PC-9 (cell line): Measurements from ENCODE around the gene KCNIP1. TPM values are rescaled to one million over a fixed set of nuclear protein-coding genes. Genes with fewer than 3 reads are reported as not detected.
A peak's percentile ranks its signal among the peaks of the same experiment; 100 is the strongest.

Experiments
- BruUV-seq: library from RNA; stranded (reverse); fragments of 400-500 nt; replicated peaks from 2 replicates; lab custom pipeline; 2021; lab: Mats Ljungman, UMichigan
- CTCF ChIA-PET: fragments of 300-600 bp; sonication (Branson Sonifier 250); formaldehyde crosslinking; loops from one replicate; lab custom pipeline; 2022; ENCODE audit warnings: antibody characterized with exemption; lab: Charles Lee
- POLR2A ChIA-PET: fragments of 300-600 bp; sonication (Branson Sonifier 250); formaldehyde crosslinking; loops from one replicate; lab custom pipeline; 2022; ENCODE audit warnings: antibody characterized with exemption; ENCODE audit not compliant: unreplicated experiment; lab: Charles Lee
- DNase-seq, 2 experiments: peaks; one replicate each; pipeline versions ENCODE4 v3.0.0 to v3.0.0-alpha.2; 2015 to 2022; ENCODE audit warnings: mixed read lengths in 1 of 2
- H2AFZ ChIP-seq: fragments of 200-600 bp; sonication (generic); 2 replicates; pipeline ENCODE4 v1.8.1; 2017; ENCODE audit warnings: antibody characterized with exemption
- H3F3A ChIP-seq: fragments of 200-600 bp; sonication (generic); 2 replicates; pipeline ENCODE4 v1.8.1; 2017; ENCODE audit warnings: antibody characterized with exemption, mild to moderate bottlenecking, low read depth; ENCODE audit not compliant: insufficient read depth
- H3K27ac ChIP-seq: fragments of 200-600 bp; sonication (generic); 2 replicates; pipeline ENCODE4 v1.6.1; 2016; ENCODE audit warnings: mixed run types
- H3K27me3 ChIP-seq: fragments of 200-600 bp; sonication (generic); 2 replicates; pipeline ENCODE4 v1.6.1; 2016; ENCODE audit warnings: low read depth, mixed run types; ENCODE audit not compliant: insufficient read depth
- H3K36me3 ChIP-seq: fragments of 200-600 bp; sonication (generic); 2 replicates; pipeline ENCODE4 v1.6.1; 2016; ENCODE audit warnings: low read depth, mixed run types
- H3K4me1 ChIP-seq: fragments of 200-600 bp; sonication (generic); replicated peaks from 2 replicates; pipeline ENCODE4 v1.6.1; 2016; ENCODE audit warnings: mixed run types; ENCODE audit not compliant: insufficient read depth
- H3K4me2 ChIP-seq: fragments of 200-600 bp; sonication (generic); 2 replicates; pipeline ENCODE4 v1.6.1; 2017; ENCODE audit warnings: mixed run types
- H3K4me3 ChIP-seq: fragments of 200-600 bp; sonication (generic); 2 replicates; pipeline ENCODE4 v1.6.1; 2016; ENCODE audit warnings: mixed run types
- H3K79me2 ChIP-seq: fragments of 200-600 bp; sonication (generic); 2 replicates; pipeline ENCODE4 v1.6.1; 2017; ENCODE audit warnings: low read depth, mixed run types
- H3K9me2 ChIP-seq: fragments of 200-600 bp; sonication (generic); 2 replicates; pipeline ENCODE4 v1.8.1; 2017; ENCODE audit warnings: mild to moderate bottlenecking; ENCODE audit not compliant: insufficient read depth
- H3K9me3 ChIP-seq: fragments of 200-600 bp; sonication (generic); 2 replicates; pipeline ENCODE4 v1.8.1; 2016; ENCODE audit warnings: low read depth; ENCODE audit not compliant: insufficient read depth
- H4K20me1 ChIP-seq: fragments of 200-600 bp; sonication (generic); 2 replicates; pipeline ENCODE4 v1.8.1; 2017; ENCODE audit not compliant: insufficient read depth
- EZH2 ChIP-seq: fragments of 200-600 bp; sonication (generic); IDR thresholded peaks from 2 replicates; pipeline ENCODE4 v1.8.0; 2017; ENCODE audit warnings: antibody characterized with exemption, low read depth
- intact Hi-C: fragments of 100-400 bp; cut with micrococcal nuclease; formaldehyde crosslinking; loops from one replicate; pipeline ENCODE4 v1.10.0; 2022; ENCODE audit not compliant: unreplicated experiment
- total RNA-seq: library from RNA; stranded (reverse); gene quantifications from 2 replicates; pipeline ENCODE4 v1.2.3, GENCODE V29; 2021
- TF ChIP-seq, protein P1 (sequence below): fragments of 200-600 bp; sonication (generic); conservative IDR thresholded peaks from 2 replicates; pipeline ENCODE4 v1.6.1; 2017; ENCODE audit warnings: mixed run types, antibody characterized with exemption, mild to moderate bottlenecking, moderate library complexity

Gene KCNIP1
- total RNA-seq, 1 experiment from 2014 or later = not detected

DNA sequence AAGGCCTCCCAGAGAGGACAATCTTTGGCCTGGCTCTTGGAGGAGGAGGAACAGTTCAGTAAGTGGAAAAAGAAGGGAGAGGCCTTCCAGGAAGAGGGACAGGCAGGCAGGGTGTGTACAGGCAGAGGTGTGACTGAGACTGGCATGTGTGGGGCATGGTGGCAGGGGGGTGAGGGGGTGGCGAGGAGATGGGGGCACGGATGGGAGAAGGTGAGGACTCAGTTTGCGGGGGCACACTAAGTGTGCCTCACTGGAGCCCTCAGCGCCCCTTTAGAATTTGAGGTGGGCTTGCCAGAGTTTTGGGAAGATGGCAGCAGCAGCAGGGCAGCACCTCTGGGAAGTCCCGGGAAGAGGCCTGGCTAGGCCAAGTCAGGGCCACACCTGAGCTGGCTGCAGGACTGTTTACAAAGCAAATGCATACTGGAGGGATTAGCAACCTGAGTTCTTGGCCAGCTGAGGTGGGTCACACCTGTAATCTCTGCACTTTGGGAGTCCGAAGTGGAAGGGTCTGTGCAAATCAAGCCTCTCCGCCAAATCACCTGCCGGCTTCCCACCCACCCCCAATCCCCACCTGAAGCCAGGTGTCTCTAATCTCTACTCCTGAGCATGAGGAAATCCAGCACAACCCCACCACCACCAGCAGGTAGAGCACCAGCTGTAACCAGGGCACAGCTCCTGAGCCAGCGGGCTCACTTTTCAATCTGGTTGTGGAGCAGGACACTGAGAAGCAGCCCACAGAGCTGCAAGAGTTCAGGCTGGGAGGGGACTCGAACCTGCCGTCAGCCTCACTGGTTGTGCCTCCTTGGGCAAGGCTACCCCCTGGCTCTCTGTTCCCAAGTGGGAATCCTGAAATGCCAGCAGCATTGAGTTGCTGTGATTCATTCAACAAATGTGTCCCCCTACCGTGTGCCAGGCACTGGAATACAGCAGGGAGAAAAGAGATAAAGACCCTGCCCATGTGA, 269.5 kb downstream of the KCNIP1 start:
- H3F3A ChIP-seq = no peaks in the 10 kb centered on the region
- H3K9me2 ChIP-seq = no peaks in the 10 kb centered on the region
- intact Hi-C loops = loop anchor here (1.0 kb wide), 1 partner anchor 23 kb away; no protein-coding TSS in a partner anchor
- no peaks in the 10 kb centered on the region for H3K36me3 ChIP-seq
- H3K27me3 ChIP-seq = no peaks in the 10 kb centered on the region
- ChIA-PET POLR2A (interaction anchor here (0.9 to 1.3 kb wide), 2 partner anchors 21 to 23 kb away, joined by 3 to 8 read pairs; no protein-coding TSS in a partner anchor), CTCF (interaction anchor here (1.2 kb wide), 1 partner anchor 18 kb away, joined by 3 read pairs; no protein-coding TSS in a partner anchor)
- H3K9me3 ChIP-seq = no peaks in the 10 kb centered on the region
- H3K4me1 ChIP-seq = peaks cover 18% of the 10 kb centered on the region
- TF ChIP-seq EZH2 = no peak
- TF ChIP-seq, protein P1, sequence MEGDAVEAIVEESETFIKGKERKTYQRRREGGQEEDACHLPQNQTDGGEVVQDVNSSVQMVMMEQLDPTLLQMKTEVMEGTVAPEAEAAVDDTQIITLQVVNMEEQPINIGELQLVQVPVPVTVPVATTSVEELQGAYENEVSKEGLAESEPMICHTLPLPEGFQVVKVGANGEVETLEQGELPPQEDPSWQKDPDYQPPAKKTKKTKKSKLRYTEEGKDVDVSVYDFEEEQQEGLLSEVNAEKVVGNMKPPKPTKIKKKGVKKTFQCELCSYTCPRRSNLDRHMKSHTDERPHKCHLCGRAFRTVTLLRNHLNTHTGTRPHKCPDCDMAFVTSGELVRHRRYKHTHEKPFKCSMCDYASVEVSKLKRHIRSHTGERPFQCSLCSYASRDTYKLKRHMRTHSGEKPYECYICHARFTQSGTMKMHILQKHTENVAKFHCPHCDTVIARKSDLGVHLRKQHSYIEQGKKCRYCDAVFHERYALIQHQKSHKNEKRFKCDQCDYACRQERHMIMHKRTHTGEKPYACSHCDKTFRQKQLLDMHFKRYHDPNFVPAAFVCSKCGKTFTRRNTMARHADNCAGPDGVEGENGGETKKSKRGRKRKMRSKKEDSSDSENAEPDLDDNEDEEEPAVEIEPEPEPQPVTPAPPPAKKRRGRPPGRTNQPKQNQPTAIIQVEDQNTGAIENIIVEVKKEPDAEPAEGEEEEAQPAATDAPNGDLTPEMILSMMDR = no peak
- peak; percentile 63 to 75 for DNase-seq
- no peaks in the 10 kb centered on the region for H3K79me2 ChIP-seq
- peak overlapping the region; percentile 27 for H3K4me2 ChIP-seq
- no peak overlapping the region for H3K4me3 ChIP-seq
- H4K20me1 ChIP-seq = no peaks in the 10 kb centered on the region
- peak overlapping the region; percentile 46 for H3K27ac ChIP-seq
- H2AFZ ChIP-seq = no peak overlapping the region
- BruUV-seq = no TSS peak

DNA sequence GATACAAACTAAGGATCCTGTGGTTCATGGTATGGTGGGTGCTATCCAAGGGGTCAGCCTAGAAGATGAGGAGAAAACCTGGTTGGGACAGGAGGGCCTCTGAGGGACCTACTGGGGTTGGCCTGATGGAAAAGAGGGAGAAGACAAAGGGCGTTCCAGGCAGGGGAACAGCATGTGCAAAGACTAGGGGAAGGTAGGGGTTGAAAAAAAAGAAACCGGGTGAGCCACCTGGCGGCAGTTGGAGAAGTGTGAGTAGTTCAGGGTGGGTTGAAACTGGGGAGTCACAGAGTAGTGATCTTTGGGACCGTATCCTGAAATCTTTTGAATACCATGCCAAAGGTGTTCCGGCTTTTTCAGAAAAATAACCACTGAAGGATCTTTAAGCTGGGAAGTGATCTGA, 271.0 kb downstream of the KCNIP1 start:
- ChIA-PET CTCF (no interaction called here), POLR2A (no interaction called here)
- intact Hi-C loops = no loop called here
- H2AFZ ChIP-seq = no peak overlapping the region
- H3K4me2 ChIP-seq = no peak overlapping the region
- H4K20me1 ChIP-seq = no peaks in the 10 kb centered on the region
- no peaks in the 10 kb centered on the region for H3K9me2 ChIP-seq
- H3F3A ChIP-seq = no peaks in the 10 kb centered on the region
- no peaks in the 10 kb centered on the region for H3K36me3 ChIP-seq
- no peaks in the 10 kb centered on the region for H3K79me2 ChIP-seq
- peaks cover 18% of the 10 kb centered on the region for H3K4me1 ChIP-seq
- DNase-seq = no peak
- BruUV-seq = no TSS peak
- H3K4me3 ChIP-seq = no peak overlapping the region
- H3K9me3 ChIP-seq = no peaks in the 10 kb centered on the region
- H3K27ac ChIP-seq = no peak overlapping the region
- TF ChIP-seq, protein P1 = no peak
- H3K27me3 ChIP-seq = no peaks in the 10 kb centered on the region

DNA sequence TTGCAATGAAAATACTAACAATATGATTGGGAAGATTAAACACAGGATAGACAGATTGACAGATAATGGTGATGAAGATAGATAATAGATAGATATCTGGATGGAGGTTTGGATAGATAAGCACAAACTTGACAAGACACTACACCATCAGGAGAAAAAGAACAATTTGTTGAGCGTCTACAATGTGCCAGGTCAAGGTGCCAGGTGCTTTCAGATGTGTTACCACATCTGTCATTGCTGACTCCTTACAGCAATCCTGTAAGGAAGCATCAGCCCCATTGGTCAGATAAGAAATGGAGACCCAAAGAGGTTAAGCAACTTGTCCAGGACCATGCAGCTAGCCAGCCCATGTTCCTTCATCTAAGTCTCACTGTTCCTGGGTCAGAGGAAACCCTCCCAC, 278.1 kb downstream of the KCNIP1 start:
- H3K79me2 ChIP-seq = no peaks in the 10 kb centered on the region
- H3K27ac ChIP-seq = no peak overlapping the region
- CTCF ChIA-PET = no interaction called here
- H3F3A ChIP-seq = no peaks in the 10 kb centered on the region; the same call in 1 of the 2 replicates
- no peaks in the 10 kb centered on the region for H3K27me3 ChIP-seq
- H4K20me1 ChIP-seq = no peaks in the 10 kb centered on the region
- H3K9me2 ChIP-seq = no peaks in the 10 kb centered on the region
- no TSS peak for BruUV-seq
- H3K9me3 ChIP-seq = no peaks in the 10 kb centered on the region
- TF ChIP-seq, protein P1 = no peak
- no peak for TF ChIP-seq EZH2
- no peak overlapping the region for H2AFZ ChIP-seq
- no peak for DNase-seq
- no peaks in the 10 kb centered on the region for H3K4me1 ChIP-seq
- intact Hi-C loops = no loop called here
- no peak overlapping the region for H3K4me2 ChIP-seq
- no peak overlapping the region for H3K4me3 ChIP-seq
- POLR2A ChIA-PET = no interaction called here
- H3K36me3 ChIP-seq = no peaks in the 10 kb centered on the region
